Vagina (tissue), 2 donors: Measurements from ENCODE around the gene RETREG1. TPM values are rescaled to one million over a fixed set of nuclear protein-coding genes. Genes with fewer than 3 reads are reported as not detected.

Source experiments
- DNase-seq, 2 donors: peaks; one replicate each; pipeline ENCODE4 v3.0.0-alpha.2; 2017; ENCODE audit errors: extremely low spot score in 2 of 2
- H3K27ac ChIP-seq: fragments of 200-600 bp; sonication (generic); one replicate; pipeline ENCODE4 v1.5.1; 2019
- H3K27me3 ChIP-seq: fragments of 200-600 bp; sonication (generic); one replicate; pipeline ENCODE4 v1.5.1; 2019
- H3K36me3 ChIP-seq, 2 donors: fragments of 200-600 bp; sonication (generic); one replicate each; pipeline ENCODE4 v1.5.1; 2017 to 2019
- H3K4me1 ChIP-seq: fragments of 200-600 bp; sonication (generic); one replicate; pipeline ENCODE4 v1.5.1; 2019
- H3K4me3 ChIP-seq, 2 donors: fragments of 200-600 bp; sonication (generic); 1 replicate in 1 of 2; 2 replicates in 1 of 2; pipeline ENCODE4 v1.5.1; 2016 to 2019
- H3K9me3 ChIP-seq: fragments of 200-600 bp; sonication (generic); one replicate; pipeline ENCODE4 v1.5.1; 2019
- POLR2A ChIP-seq, 2 donors: fragments of 450-650 bp; IDR thresholded peaks; one replicate each; pipeline ENCODE4 v1.6.1; 2017; ENCODE audit warnings: antibody characterized with exemption in 2 of 2, mild to moderate bottlenecking in 2 of 2, moderate library complexity in 2 of 2
- POLR2AphosphoS5 ChIP-seq, 2 donors: sonication (generic); formaldehyde crosslinking; IDR thresholded peaks; one replicate each; pipeline ENCODE4 v1.9.0; 2017; ENCODE audit warnings: antibody characterized with exemption in 2 of 2, mild to moderate bottlenecking in 2 of 2, low read depth in 1 of 2; ENCODE audit not compliant: insufficient read depth in 1 of 2
- intact Hi-C: fragments of 100-400 bp; cut with DNase I; formaldehyde crosslinking; loops from one replicate; pipeline ENCODE4 v1.15.1; 2023
- total RNA-seq: library from RNA; depleted of rRNA; stranded (reverse); fragments of >200 nt; gene quantifications from one replicate; pipeline ENCODE4 v1.2.3, GENCODE V29; 2016
- TF ChIP-seq, protein P1 (sequence below), 3 experiments: fragments of 450-650 bp in 2 of 3; fragments of 200-600 bp in 1 of 3; sonication (generic) in 1 of 3; IDR thresholded peaks; one replicate each; pipeline ENCODE4 v1.5.1; 2017 to 2019; ENCODE audit warnings: antibody characterized with exemption in 3 of 3, mild to moderate bottlenecking in 2 of 3, moderate library complexity in 2 of 3

RETREG1 gene
- total RNA-seq, 1 donor from 2014 or later = 27.7 TPM

DNA sequence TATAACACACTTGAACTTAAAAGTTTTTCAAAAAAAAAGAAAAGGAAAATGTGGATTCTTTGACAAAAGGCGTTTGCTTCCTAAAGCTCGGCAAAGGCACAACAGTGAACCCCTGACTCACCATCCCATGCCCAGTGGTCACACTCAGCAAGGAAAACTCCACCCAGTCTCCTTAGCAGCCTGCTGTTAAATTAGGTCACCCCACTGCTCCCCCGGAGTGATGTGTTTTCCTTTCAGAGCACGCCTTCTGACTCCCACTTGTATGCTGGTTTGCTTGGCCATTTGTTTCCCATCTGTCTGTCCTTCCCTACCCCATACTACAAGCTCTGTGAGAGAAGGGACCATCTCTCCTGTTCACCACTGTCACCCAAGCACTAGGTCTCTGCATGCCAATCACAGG, 23.8 kb downstream of the RETREG1 start:
- TF ChIP-seq, protein P1, sequence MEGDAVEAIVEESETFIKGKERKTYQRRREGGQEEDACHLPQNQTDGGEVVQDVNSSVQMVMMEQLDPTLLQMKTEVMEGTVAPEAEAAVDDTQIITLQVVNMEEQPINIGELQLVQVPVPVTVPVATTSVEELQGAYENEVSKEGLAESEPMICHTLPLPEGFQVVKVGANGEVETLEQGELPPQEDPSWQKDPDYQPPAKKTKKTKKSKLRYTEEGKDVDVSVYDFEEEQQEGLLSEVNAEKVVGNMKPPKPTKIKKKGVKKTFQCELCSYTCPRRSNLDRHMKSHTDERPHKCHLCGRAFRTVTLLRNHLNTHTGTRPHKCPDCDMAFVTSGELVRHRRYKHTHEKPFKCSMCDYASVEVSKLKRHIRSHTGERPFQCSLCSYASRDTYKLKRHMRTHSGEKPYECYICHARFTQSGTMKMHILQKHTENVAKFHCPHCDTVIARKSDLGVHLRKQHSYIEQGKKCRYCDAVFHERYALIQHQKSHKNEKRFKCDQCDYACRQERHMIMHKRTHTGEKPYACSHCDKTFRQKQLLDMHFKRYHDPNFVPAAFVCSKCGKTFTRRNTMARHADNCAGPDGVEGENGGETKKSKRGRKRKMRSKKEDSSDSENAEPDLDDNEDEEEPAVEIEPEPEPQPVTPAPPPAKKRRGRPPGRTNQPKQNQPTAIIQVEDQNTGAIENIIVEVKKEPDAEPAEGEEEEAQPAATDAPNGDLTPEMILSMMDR (IDR thresholded peaks at IDR 0.05) = no peak
- no peak for TF ChIP-seq POLR2A (IDR thresholded peaks at IDR 0.05)
- TF ChIP-seq POLR2AphosphoS5 (IDR thresholded peaks at IDR 0.05; ENCODE audit: insufficient read depth in 1 of 2, low read depth in 1 of 2) = no peak
- no peaks in the 10 kb centered on the region for H3K36me3 ChIP-seq
- H3K9me3 ChIP-seq = no peaks in the 10 kb centered on the region
- no peaks in the 10 kb centered on the region for H3K27me3 ChIP-seq
- DNase-seq = no peak
- peaks cover 9% of the 10 kb centered on the region for H3K4me1 ChIP-seq
- intact Hi-C loops = no loop called here
- peak overlapping the region; percentile 75 for H3K27ac ChIP-seq
- H3K4me3 ChIP-seq = no peak overlapping the region

DNA sequence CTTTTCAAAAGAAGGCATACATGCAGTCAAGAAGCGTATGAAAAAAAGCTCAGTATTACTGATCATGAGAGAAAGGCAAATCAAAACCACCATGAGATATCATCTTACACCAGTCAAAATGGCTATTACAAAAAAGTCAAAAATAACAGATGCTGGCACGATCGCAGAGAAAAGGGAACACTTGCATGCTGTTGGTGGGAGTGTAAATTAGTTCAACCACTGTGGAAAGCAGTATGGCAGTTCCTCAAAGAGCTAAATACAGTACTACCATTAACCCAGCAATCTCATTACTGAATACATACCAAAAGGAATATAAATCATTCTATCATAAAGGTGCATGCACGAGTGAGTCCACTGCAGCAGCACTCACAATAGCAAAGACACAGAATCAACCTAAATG, 24.5 kb downstream of the RETREG1 start:
- Histone ChIP-seq H3K36me3 (no peaks in the 10 kb centered on the region), H3K27me3 (no peaks in the 10 kb centered on the region), H3K4me1 (peaks cover 9% of the 10 kb centered on the region), H3K9me3 (no peaks in the 10 kb centered on the region), H3K27ac (peak overlapping the region; percentile 75), H3K4me3 (no peak overlapping the region)
- TF ChIP-seq, protein P1 (IDR thresholded peaks at IDR 0.05) = no peak
- TF ChIP-seq POLR2AphosphoS5 (IDR thresholded peaks at IDR 0.05; ENCODE audit: insufficient read depth in 1 of 2, low read depth in 1 of 2) (no peak), POLR2A (IDR thresholded peaks at IDR 0.05) (no peak)
- no peak for DNase-seq
- intact Hi-C loops = no loop called here

DNA sequence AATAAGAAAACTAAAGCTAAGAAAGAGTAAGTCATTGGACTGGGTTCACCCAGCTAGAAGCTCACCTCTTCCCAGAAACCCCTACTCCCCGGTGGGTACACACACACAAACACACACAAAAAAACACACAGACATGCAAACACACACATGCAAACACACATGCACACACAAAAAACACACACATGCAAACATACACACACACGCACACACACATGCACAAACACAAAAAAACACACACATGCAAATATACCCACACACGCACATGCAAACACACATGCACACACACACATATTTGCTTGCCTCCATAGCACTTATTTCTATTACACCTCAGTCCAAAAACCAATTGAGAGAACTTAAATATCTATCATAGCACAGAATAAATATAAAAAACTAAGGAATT, 26.1 kb downstream of the RETREG1 start:
- TF ChIP-seq, protein P1 (IDR thresholded peaks at IDR 0.05) = no peak
- no peak for TF ChIP-seq POLR2A (IDR thresholded peaks at IDR 0.05)
- no peak for TF ChIP-seq POLR2AphosphoS5 (IDR thresholded peaks at IDR 0.05; ENCODE audit: insufficient read depth in 1 of 2, low read depth in 1 of 2)
- no peak overlapping the region for H3K4me3 ChIP-seq
- no peaks in the 10 kb centered on the region for H3K27me3 ChIP-seq
- no peak overlapping the region for H3K27ac ChIP-seq
- peaks cover 3% of the 10 kb centered on the region for H3K4me1 ChIP-seq
- H3K9me3 ChIP-seq = no peaks in the 10 kb centered on the region
- no peaks in the 10 kb centered on the region for H3K36me3 ChIP-seq
- intact Hi-C loops = no loop called here
- DNase-seq = no peak

DNA sequence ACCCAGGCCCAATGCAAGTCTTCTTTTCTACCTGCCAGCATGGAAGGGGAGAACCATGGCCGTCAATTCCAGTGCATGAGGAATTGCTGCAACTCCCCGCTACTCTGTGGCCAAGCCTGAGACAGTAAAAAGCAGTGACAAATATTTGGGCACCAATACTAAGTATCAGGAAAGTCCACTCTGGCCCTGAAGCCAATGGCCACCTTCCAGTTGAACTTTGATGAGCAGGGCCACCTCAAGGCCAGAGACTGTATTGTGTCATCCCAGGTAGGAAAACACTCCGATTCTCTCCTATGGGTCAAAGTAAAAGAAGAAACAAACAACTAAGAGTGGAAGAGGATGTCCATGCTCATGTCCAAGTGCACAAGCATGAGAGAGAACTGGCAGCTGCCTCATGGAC, 27.1 kb downstream of the RETREG1 start:
- Histone ChIP-seq H3K4me1 (no peaks in the 10 kb centered on the region), H3K36me3 (no peaks in the 10 kb centered on the region), H3K27me3 (no peaks in the 10 kb centered on the region), H3K4me3 (no peak overlapping the region), H3K9me3 (no peaks in the 10 kb centered on the region), H3K27ac (no peak overlapping the region)
- intact Hi-C loops = no loop called here
- TF ChIP-seq POLR2AphosphoS5 (IDR thresholded peaks at IDR 0.05; ENCODE audit: insufficient read depth in 1 of 2, low read depth in 1 of 2) (no peak), POLR2A (IDR thresholded peaks at IDR 0.05) (no peak)
- TF ChIP-seq, protein P1 (IDR thresholded peaks at IDR 0.05) = no peak
- DNase-seq = no peak

DNA sequence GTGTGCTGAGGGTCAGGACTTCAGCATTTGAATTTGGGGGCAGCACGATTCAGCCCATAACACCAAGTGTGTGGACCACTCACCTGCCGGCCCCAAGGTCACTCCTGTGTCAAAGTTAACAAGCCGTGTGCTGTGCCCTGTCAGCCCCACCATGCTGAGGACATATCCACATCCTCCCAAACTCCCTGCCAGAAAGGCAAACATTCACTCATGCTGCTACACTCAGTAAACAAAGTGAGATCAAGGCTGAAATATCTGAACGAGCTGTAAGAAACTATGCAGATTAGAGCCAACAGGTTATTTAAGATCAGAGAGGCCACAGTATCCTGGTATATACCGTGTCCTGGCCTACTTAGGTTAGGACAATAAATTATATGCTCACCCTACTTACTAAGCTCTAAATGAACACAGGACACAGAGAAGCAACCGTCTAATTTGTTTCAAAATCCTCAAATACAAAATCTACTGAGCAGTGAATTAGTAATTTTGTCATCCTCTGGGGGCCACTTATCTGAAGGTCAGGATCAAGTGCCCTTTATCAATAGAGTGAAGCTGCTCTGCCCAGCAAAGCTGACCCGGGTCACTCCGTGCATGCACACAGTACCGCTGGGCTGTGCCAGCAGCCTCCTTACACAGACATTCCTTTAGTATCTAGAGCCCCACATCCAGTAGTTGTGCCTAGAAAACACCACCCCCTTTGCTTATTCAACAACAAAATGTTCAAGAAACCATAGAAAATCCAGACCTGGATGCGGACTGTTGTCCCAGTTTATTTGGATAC, 28.2 kb downstream of the RETREG1 start:
- no peaks in the 10 kb centered on the region for H3K4me1 ChIP-seq
- intact Hi-C loops = no loop called here
- TF ChIP-seq, protein P1 (IDR thresholded peaks at IDR 0.05) = no peak
- TF ChIP-seq POLR2A (IDR thresholded peaks at IDR 0.05) (no peak), POLR2AphosphoS5 (IDR thresholded peaks at IDR 0.05; ENCODE audit: insufficient read depth in 1 of 2, low read depth in 1 of 2) (no peak)
- H3K27me3 ChIP-seq = no peaks in the 10 kb centered on the region
- H3K36me3 ChIP-seq = no peaks in the 10 kb centered on the region
- H3K27ac ChIP-seq = no peak overlapping the region
- no peak for DNase-seq
- H3K9me3 ChIP-seq = no peaks in the 10 kb centered on the region
- H3K4me3 ChIP-seq = no peak overlapping the region
